B cell (primary cell): ENCODE data around the gene NSMCE3. TPM values are rescaled to one million over a fixed set of nuclear protein-coding genes. Genes with fewer than 3 reads are reported as not detected.

ENCODE experiments used
- ATAC-seq: fragments of 200-7000 bp; cut with Tn5 transposase; one replicate; pipeline ENCODE4 v1.10.0; 2021; ENCODE audit warnings: low read depth, mild to moderate bottlenecking, moderate number of reproducible peaks, moderate library complexity
- CTCF ChIA-PET: fragments of 350-600 bp; sonication (Branson Sonifier 250); formaldehyde crosslinking; loops from one replicate; lab custom pipeline; 2021; ENCODE audit warnings: antibody characterized with exemption, inconsistent platforms; lab: Charles Lee
- POLR2A ChIA-PET: fragments of 350-600 bp; sonication (Branson Sonifier 250); formaldehyde crosslinking; loops from one replicate; lab custom pipeline; 2021; ENCODE audit warnings: antibody characterized with exemption; lab: Charles Lee
- DNase-seq: peaks from one replicate; pipeline ENCODE4 v3.0.0; 2013
- H2AFZ ChIP-seq: 2 replicates; pipeline ENCODE4 v1.6.1; 2012; ENCODE audit warnings: mild to moderate bottlenecking, low read depth, low read length; ENCODE audit not compliant: insufficient read depth, poor library complexity, severe bottlenecking
- H3K27ac ChIP-seq, 2 donors: 1 replicate in 1 of 2; 2 replicates in 1 of 2; pipeline ENCODE4 v1.5.1; 2012 to 2013; ENCODE audit warnings: low read length in 2 of 2, mild to moderate bottlenecking in 2 of 2, moderate library complexity in 1 of 2
- H3K27me3 ChIP-seq, 4 experiments: fragments of 200-600 bp in 1 of 4; sonication (generic) in 1 of 4; replicated peaks in 1 of 4; 1 replicate in 2 of 4; 2 replicates in 2 of 4; pipeline versions ENCODE4 v1.6.1 to v1.7.0; 2013 to 2016; ENCODE audit warnings: low read length in 3 of 4, mild to moderate bottlenecking in 2 of 4, mixed read lengths in 1 of 4, moderate library complexity in 1 of 4; ENCODE audit not compliant: insufficient read depth in 4 of 4, control insufficient read depth in 3 of 4; ENCODE audit errors: control extremely low read depth in 1 of 4
- H3K36me3 ChIP-seq, 2 experiments: replicated peaks in 1 of 2; 1 replicate in 1 of 2; 2 replicates in 1 of 2; pipeline versions ENCODE4 v1.6.1 to v1.7.1; 2013; ENCODE audit warnings: low read length in 1 of 2; ENCODE audit not compliant: insufficient read depth in 2 of 2, control insufficient read depth in 1 of 2; ENCODE audit errors: control extremely low read depth in 1 of 2, extremely low read depth in 1 of 2
- H3K4me1 ChIP-seq, 2 donors: fragments of 200-600 bp in 1 of 2; sonication (generic) in 1 of 2; 1 replicate in 1 of 2; 2 replicates in 1 of 2; pipeline versions ENCODE4 v1.5.1 to v1.6.1; 2013 to 2017; ENCODE audit warnings: low read length in 2 of 2; ENCODE audit not compliant: control insufficient read depth in 2 of 2, insufficient read depth in 2 of 2
- H3K4me2 ChIP-seq: replicated peaks from 2 replicates; pipeline ENCODE3; 2012; ENCODE audit warnings: mild to moderate bottlenecking, low read depth, low read length; ENCODE audit not compliant: poor library complexity, severe bottlenecking
- H3K4me3 ChIP-seq, 5 experiments: fragments of 200-600 bp in 1 of 5; sonication (generic) in 1 of 5; 1 replicate in 3 of 5; 2 replicates in 2 of 5; pipeline versions ENCODE4 v1.5.1 to v1.7.0; 2011 to 2016; ENCODE audit warnings: low read length in 4 of 5, mild to moderate bottlenecking in 4 of 5, low read depth in 2 of 5, control low read depth in 1 of 5, moderate library complexity in 1 of 5; ENCODE audit not compliant: insufficient read depth in 1 of 5; ENCODE audit errors: control extremely low read depth in 1 of 5, extremely low read depth in 1 of 5
- H3K79me2 ChIP-seq: fragments of 200-600 bp; sonication (generic); one replicate; pipeline ENCODE4 v1.6.0; 2016; ENCODE audit warnings: low read length; ENCODE audit not compliant: control insufficient read depth, insufficient read depth
- H3K9ac ChIP-seq: fragments of 200-600 bp; sonication (generic); 2 replicates; pipeline ENCODE4 v1.6.1; 2017; ENCODE audit warnings: mild to moderate bottlenecking, low read length, moderate library complexity
- H3K9me3 ChIP-seq, 3 donors: one replicate each; pipeline versions ENCODE4 v1.6.1 to v1.7.1; 2013; ENCODE audit warnings: low read length in 2 of 3; ENCODE audit not compliant: control insufficient read depth in 2 of 3, insufficient read depth in 1 of 3; ENCODE audit errors: control extremely low read depth in 1 of 3
- H4K20me1 ChIP-seq: 2 replicates; pipeline ENCODE4 v1.6.0; 2012; ENCODE audit warnings: mild to moderate bottlenecking, low read length; ENCODE audit not compliant: insufficient read depth, control insufficient read depth, poor library complexity, severe bottlenecking
- H3K27ac Mint-ChIP-seq: one replicate; pipeline ENCODE4 v1.8.0; 2021; ENCODE audit warnings: mixed read lengths
- H3K27me3 Mint-ChIP-seq: one replicate; pipeline ENCODE4 v1.8.0; 2021; ENCODE audit warnings: mixed read lengths
- H3K4me1 Mint-ChIP-seq: one replicate; pipeline ENCODE4 v1.8.0; 2021; ENCODE audit warnings: mixed read lengths
- H3K4me3 Mint-ChIP-seq: one replicate; pipeline ENCODE4 v1.8.0; 2021; ENCODE audit warnings: mixed read lengths
- H3K9me3 Mint-ChIP-seq: one replicate; pipeline ENCODE4 v1.8.0; 2022; ENCODE audit warnings: mixed read lengths; ENCODE audit not compliant: insufficient read depth
- CTCF ChIP-seq: fragments of 200-600 bp; IDR thresholded peaks from one replicate; pipeline ENCODE4 v1.8.0; 2022; ENCODE audit warnings: antibody characterized with exemption, mild to moderate bottlenecking
- EZH2 ChIP-seq: IDR thresholded peaks from 2 replicates; pipeline ENCODE4 v1.6.1; 2012; ENCODE audit warnings: borderline replicate concordance, low read depth, mild to moderate bottlenecking, moderate library complexity, low read length; ENCODE audit not compliant: insufficient read depth, poor library complexity, severe bottlenecking
- WGBS: methylation state at CpG from one replicate; pipeline ENCODE4 v1.1.5; 2013; ENCODE audit warnings: missing lambda C conversion rate; ENCODE audit not compliant: insufficient coverage; 5-methylcytosine and 5-hydroxymethylcytosine counted together
- intact Hi-C: fragments of 100-400 bp; cut with micrococcal nuclease; formaldehyde crosslinking; loops from one replicate; pipeline ENCODE4 v1.10.0; 2022
- polyA plus RNA-seq: library from polyadenylated mRNA; depleted of rRNA; stranded (reverse); fragments of >200 nt; gene quantifications from 2 replicates; pipeline ENCODE4 v1.2.3, GENCODE V29; 2012
- total RNA-seq, 2 donors: library from RNA; stranded (reverse); fragments of 120-200 nt in 1 of 2; gene quantifications; 1 replicate in 1 of 2; 2 replicates in 1 of 2; pipeline versions ENCODE4 v1.2.3 to v1.2.4, GENCODE V29; 2013 to 2022

The NSMCE3 gene
- total and polyA plus RNA-seq, 2 donors (not counting 1 experiment from before 2014, with no cell fraction given) = 16.8 to 26.9 TPM

- H3K9ac ChIP-seq = no peak overlapping the region
- no peaks in the 10 kb centered on the region for H4K20me1 ChIP-seq
- H3K27ac ChIP-seq = no peak overlapping the region
- H2AFZ ChIP-seq = no peak overlapping the region
- no peaks in the 10 kb centered on the region for H3K4me1 ChIP-seq
- POLR2A ChIA-PET = no interaction called here
- Mint-ChIP-seq H3K4me1 (peaks cover 3% of the 10 kb centered on the region), H3K27ac (no peak overlapping the region), H3K27me3 (peaks cover 2% of the 10 kb centered on the region), H3K9me3 (no peaks in the 10 kb centered on the region), H3K4me3 (no peak overlapping the region)
- CTCF ChIA-PET = no interaction called here
- no peaks in the 10 kb centered on the region for H3K36me3 ChIP-seq
- no peaks in the 10 kb centered on the region for H3K27me3 ChIP-seq
- no peaks in the 10 kb centered on the region for H3K79me2 ChIP-seq
- TF ChIP-seq CTCF (no peak), EZH2 (no peak)
- DNase-seq (no peak), ATAC-seq (no peak)
- intact Hi-C loops = no loop called here
- WGBS = 100% methylated on average over 4 of the region's 6 CpGs
- H3K9me3 ChIP-seq = no peaks in the 10 kb centered on the region
- no peak overlapping the region for H3K4me3 ChIP-seq
- H3K4me2 ChIP-seq = no peak overlapping the region
These were observed 8.7 kb downstream of the NSMCE3 start for GRCh38 chr15:29260896-29261295.

GRCh38 chr15:29259233-29259632 lies 10.4 kb downstream of the NSMCE3 start:
- Mint-ChIP-seq H3K4me3 (no peak overlapping the region), H3K9me3 (no peaks in the 10 kb centered on the region), H3K27me3 (peaks cover 3% of the 10 kb centered on the region), H3K27ac (no peak overlapping the region), H3K4me1 (no peaks in the 10 kb centered on the region)
- H3K4me1 ChIP-seq = no peaks in the 10 kb centered on the region
- ATAC-seq (no peak), DNase-seq (no peak)
- no peak overlapping the region for H3K27ac ChIP-seq
- H3K36me3 ChIP-seq = no peaks in the 10 kb centered on the region
- H3K9ac ChIP-seq = no peak overlapping the region
- H3K4me2 ChIP-seq = no peak overlapping the region
- H3K79me2 ChIP-seq = no peaks in the 10 kb centered on the region
- H4K20me1 ChIP-seq = no peaks in the 10 kb centered on the region
- H3K4me3 ChIP-seq = no peak overlapping the region
- ChIA-PET CTCF (no interaction called here), POLR2A (no interaction called here)
- intact Hi-C loops = no loop called here
- no CpG with 5 or more reads among the region's 1 CpG for WGBS
- no peak overlapping the region for H2AFZ ChIP-seq
- no peaks in the 10 kb centered on the region for H3K27me3 ChIP-seq
- TF ChIP-seq EZH2 (no peak), CTCF (no peak)
- no peaks in the 10 kb centered on the region for H3K9me3 ChIP-seq
